K562 (cell line): ENCODE results near the gene CTCFL. TPM values are rescaled to one million over a fixed set of nuclear protein-coding genes. Genes with fewer than 3 reads are reported as not detected.

Experiments
- ASH1L ChIP-seq: fragments of 450-650 bp; IDR thresholded peaks from 2 replicates; pipeline ENCODE4 v1.6.1; 2018; ENCODE audit warnings: borderline replicate concordance, mild to moderate bottlenecking, low read depth; ENCODE audit not compliant: partially characterized antibody
- CBFA2T2 ChIP-seq: fragments of 450-650 bp; conservative IDR thresholded peaks from 2 replicates; pipeline ENCODE4 v1.6.1; 2017; ENCODE audit warnings: mild to moderate bottlenecking
- EP300 ChIP-seq: IDR thresholded peaks from 2 replicates; pipeline ENCODE4 v1.6.1; 2012; ENCODE audit warnings: low read length, improper control_type of control experiment
- FOXK2 ChIP-seq, 2 experiments: fragments of 450-650 bp; IDR thresholded peaks in 1 of 2; conservative IDR thresholded peaks in 1 of 2; 2 replicates each; pipeline ENCODE4 v1.6.1; 2016; ENCODE audit warnings: low read depth in 2 of 2, mild to moderate bottlenecking in 1 of 2
- KLF16 ChIP-seq: IDR thresholded peaks from 2 replicates; pipeline ENCODE4 v1.6.1; 2016; ENCODE audit warnings: antibody characterized with exemption
- NELFE ChIP-seq: IDR thresholded peaks from 2 replicates; pipeline ENCODE4 v1.6.1; 2011; ENCODE audit warnings: mild to moderate bottlenecking; ENCODE audit not compliant: insufficient read depth, insufficient read length
- RBFOX2 ChIP-seq: fragments of 200-400 bp; formaldehyde crosslinking; IDR thresholded peaks from 2 replicates; pipeline ENCODE4 v1.6.1; 2017; ENCODE audit warnings: low read depth, mild to moderate bottlenecking, low read length, moderate library complexity
- SAP30 ChIP-seq: fragments of 200-600 bp; sonication (generic); IDR thresholded peaks from 2 replicates; pipeline ENCODE4 v1.6.1; 2012; ENCODE audit warnings: borderline replicate concordance, low read depth, mild to moderate bottlenecking, moderate library complexity, low read length, control low read depth, inconsistent platforms; ENCODE audit not compliant: insufficient read depth, poor library complexity, severe bottlenecking
- SMARCA4 ChIP-seq: fragments of 450-650 bp; IDR thresholded peaks from 2 replicates; pipeline ENCODE4 v1.6.1; 2016
- SMARCA5 ChIP-seq: fragments of 450-650 bp; IDR thresholded peaks from 2 replicates; pipeline ENCODE4 v1.6.1; 2016
- TFE3 ChIP-seq: fragments of 450-650 bp; formaldehyde crosslinking; IDR thresholded peaks from 2 replicates; pipeline ENCODE4 v1.4.0; 2020; ENCODE audit warnings: mild to moderate bottlenecking, mixed read lengths
- ZBTB9 ChIP-seq: fragments of 450-650 bp; formaldehyde crosslinking; IDR thresholded peaks from 2 replicates; pipeline ENCODE4 v1.4.0; 2020; ENCODE audit warnings: mild to moderate bottlenecking, moderate library complexity
- ZNF609 ChIP-seq: sonication (generic); formaldehyde crosslinking; IDR thresholded peaks from 2 replicates; pipeline ENCODE4 v1.8.1; 2023; ENCODE audit warnings: missing genetic modification reagents, mild to moderate bottlenecking, borderline replicate concordance
- ZNF740 ChIP-seq, 3 experiments: fragments of 200-800 bp in 1 of 3; sonication (Bioruptor generic) in 1 of 3; sonication (generic) in 1 of 3; formaldehyde crosslinking in 1 of 3; IDR thresholded peaks; 2 replicates each; pipeline versions ENCODE4 v1.6.1 to v1.8.0; 2016 to 2022; ENCODE audit warnings: mild to moderate bottlenecking in 2 of 3, missing compliant biosample characterization in 2 of 3, missing genetic modification characterization in 2 of 3, missing genetic modification reagents in 1 of 3
- ZNF778 ChIP-seq: fragments of 450-650 bp; formaldehyde crosslinking; IDR thresholded peaks from 2 replicates; pipeline ENCODE4 v1.4.0; 2020; ENCODE audit warnings: mild to moderate bottlenecking, moderate library complexity
- polyA plus RNA-seq, 8 experiments: library from polyadenylated mRNA; depleted of rRNA in 4 of 8; stranded (reverse) in 5 of 8; unstranded in 3 of 8; fragments of >200 nt; fragmentation: Nextera tagmentation in 2 of 8; fragmentation: Illumina TruSeq in 1 of 8; extraction: Ambion mirVana in 2 of 8; extraction: Trizol in 1 of 8; gene quantifications; 2 replicates each; pipeline versions ENCODE4 v1.2.1 to v1.2.3, GENCODE V29; 2011 to 2014; ENCODE audit warnings: inconsistent platforms in 1 of 8, missing spikeins in 1 of 8
- total RNA-seq, 7 experiments: library from RNA; depleted of rRNA in 6 of 7; stranded (reverse); fragments of >200 nt in 6 of 7; fragmentation: Illumina TruSeq in 2 of 7; extraction: Trizol in 2 of 7; gene quantifications; 2 replicates each; pipeline versions ENCODE4 v1.2.1 to v1.2.3, GENCODE V29; 2011 to 2021; ENCODE audit warnings: low replicate concordance in 1 of 7

CTCFL gene
- total and polyA plus RNA-seq, 9 of the 15 experiments (the other 6 are each of a cell fraction or from before 2014, with no cell fraction given): 42.4 to 188 (median 111) TPM

GRCh38 chr20:57451795-57452661, 72.9 kb downstream of the CTCFL start (continued):
- peak; percentile 31 for TF ChIP-seq ASH1L
- no peak for TF ChIP-seq SAP30
- peak; percentile 82 for TF ChIP-seq CBFA2T2
- peak; percentile 43; the same call in 1 of the 2 replicates for TF ChIP-seq ZNF740 (CRISPR knock-in tag; IDR thresholded peaks at IDR 0.05)
- TF ChIP-seq ZNF740 (tag; IDR thresholded peaks at IDR 0.05): no peak; a peak in 1 of 4 replicates
- no peak for TF ChIP-seq TFE3 (CRISPR knock-in tag)
- peak; percentile 54; the same call in 1 of the 2 replicates for TF ChIP-seq RBFOX2
- no peak for TF ChIP-seq NELFE
- TF ChIP-seq ZNF609 (CRISPR knock-in tag): no peak
- peak; percentile 93 for TF ChIP-seq EP300
- peak; percentile 75 for TF ChIP-seq KLF16
- peak; percentile 94 for TF ChIP-seq SMARCA5
- TF ChIP-seq ZBTB9 (CRISPR knock-in tag): no peak; the same call in 1 of the 2 replicates
- TF ChIP-seq FOXK2 (conservative IDR thresholded peaks at IDR 0.05 in 1 of 2, IDR thresholded peaks at IDR 0.05 in 1 of 2; ENCODE audit: low read depth in 2 of 2): peak; percentile 66; a peak in 2 of 4 replicates
- TF ChIP-seq SMARCA4: peak; percentile 88
- no peak for TF ChIP-seq ZNF778 (CRISPR knock-in tag)
